Activated CD4-positive, alpha-beta T cell treated with anti-CD3 and anti-CD28 coated beads, Interleukin-2, amount 10 ng/mL, durations not matched to agents 7 days and 5 days (primary cell): ENCODE results near the gene SYT1. TPM values are rescaled to one million over a fixed set of nuclear protein-coding genes. Genes with fewer than 3 reads are reported as not detected.
"Not testable (repeated sequence)": the region's sequence is repeated elsewhere in the genome, so short reads cannot be mapped to it uniquely, and the experiment has no call there.

Experiments
- CTCF ChIA-PET: fragments of 350-600 bp; sonication (Branson Sonifier 250); formaldehyde crosslinking; loops from one replicate; lab custom pipeline; 2021; ENCODE audit warnings: antibody characterized with exemption; lab: Charles Lee
- POLR2A ChIA-PET: fragments of 350-600 bp; sonication (Branson Sonifier 250); formaldehyde crosslinking; loops from one replicate; lab custom pipeline; 2021; ENCODE audit warnings: antibody characterized with exemption; lab: Charles Lee
- DNase-seq: peaks from one replicate; pipeline ENCODE4 v3.0.0-alpha.2; 2020
- H3K27ac Mint-ChIP-seq: one replicate; pipeline ENCODE4 v1.8.0; 2021; ENCODE audit warnings: mild to moderate bottlenecking, moderate library complexity, mixed read lengths
- H3K27me3 Mint-ChIP-seq: one replicate; pipeline ENCODE4 v1.8.0; 2021; ENCODE audit warnings: mixed read lengths
- H3K36me3 Mint-ChIP-seq: one replicate; pipeline ENCODE4 v1.8.0; 2021; ENCODE audit warnings: low read depth, mixed read lengths
- H3K4me1 Mint-ChIP-seq: one replicate; pipeline ENCODE4 v1.8.0; 2021; ENCODE audit warnings: mixed read lengths
- H3K4me3 Mint-ChIP-seq: one replicate; pipeline ENCODE4 v1.8.0; 2021; ENCODE audit warnings: mild to moderate bottlenecking, moderate library complexity, mixed read lengths
- H3K9me3 Mint-ChIP-seq: one replicate; pipeline ENCODE4 v1.8.0; 2021; ENCODE audit warnings: mixed read lengths
- total RNA-seq, 2 experiments: library from RNA; stranded (reverse); gene quantifications; one replicate each; pipeline ENCODE4 v1.2.3, GENCODE V29; 2021

Gene SYT1
- total RNA-seq, 2 experiments from 2014 or later: not detected

DNA sequence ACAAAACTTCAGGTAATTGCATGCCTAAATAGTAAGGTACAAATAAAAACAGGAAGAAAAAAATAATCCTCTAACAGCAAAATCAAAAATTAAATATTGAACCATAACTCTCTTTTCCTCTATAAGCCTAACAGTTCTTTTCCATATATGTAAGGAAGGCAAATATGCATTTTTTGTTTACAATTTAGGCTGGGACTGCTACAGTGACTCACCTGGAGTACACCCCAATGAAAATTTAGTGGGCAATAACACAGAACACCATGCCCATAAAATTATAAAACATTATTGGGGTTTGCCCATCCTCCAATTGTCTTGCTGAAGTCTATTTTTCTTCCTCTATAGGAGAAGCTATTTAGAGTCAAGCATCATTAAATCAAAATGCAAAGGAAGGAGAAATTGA lies 549.2 kb downstream of the SYT1 start:
- no peaks in the 10 kb centered on the region for H3K36me3 Mint-ChIP-seq
- peaks cover 2% of the 10 kb centered on the region for H3K27me3 Mint-ChIP-seq
- DNase-seq: no peak
- no peak overlapping the region for H3K4me3 Mint-ChIP-seq
- ChIA-PET CTCF (no interaction called here), POLR2A (no interaction called here)
- H3K4me1 Mint-ChIP-seq: no peaks in the 10 kb centered on the region
- H3K9me3 Mint-ChIP-seq: no peaks in the 10 kb centered on the region
- H3K27ac Mint-ChIP-seq: no peak overlapping the region

DNA sequence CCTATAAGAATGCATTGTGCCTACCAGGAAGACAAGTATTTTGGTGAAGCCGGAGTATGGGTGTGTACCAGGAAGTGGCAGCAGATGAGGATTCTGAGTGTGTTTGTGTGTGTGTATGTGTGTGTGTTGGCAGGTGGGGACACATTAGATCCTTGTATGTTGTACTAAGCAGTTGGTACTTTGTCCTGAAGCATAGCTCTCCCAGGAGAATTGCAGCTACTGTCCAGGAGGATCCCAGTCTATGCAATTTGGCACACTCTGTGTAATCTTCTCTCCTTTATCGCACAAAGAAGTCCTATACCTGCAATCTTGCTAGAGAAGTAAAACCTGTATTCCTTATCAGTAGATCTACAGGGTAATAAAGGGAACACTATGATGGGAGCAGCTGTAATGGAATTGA lies 549.7 kb downstream of the SYT1 start:
- ChIA-PET CTCF (no interaction called here), POLR2A (no interaction called here)
- Mint-ChIP-seq H3K27ac (no peak overlapping the region), H3K4me3 (no peak overlapping the region), H3K27me3 (peaks cover 2% of the 10 kb centered on the region), H3K9me3 (no peaks in the 10 kb centered on the region), H3K4me1 (no peaks in the 10 kb centered on the region), H3K36me3 (no peaks in the 10 kb centered on the region)
- DNase-seq: no peak

DNA sequence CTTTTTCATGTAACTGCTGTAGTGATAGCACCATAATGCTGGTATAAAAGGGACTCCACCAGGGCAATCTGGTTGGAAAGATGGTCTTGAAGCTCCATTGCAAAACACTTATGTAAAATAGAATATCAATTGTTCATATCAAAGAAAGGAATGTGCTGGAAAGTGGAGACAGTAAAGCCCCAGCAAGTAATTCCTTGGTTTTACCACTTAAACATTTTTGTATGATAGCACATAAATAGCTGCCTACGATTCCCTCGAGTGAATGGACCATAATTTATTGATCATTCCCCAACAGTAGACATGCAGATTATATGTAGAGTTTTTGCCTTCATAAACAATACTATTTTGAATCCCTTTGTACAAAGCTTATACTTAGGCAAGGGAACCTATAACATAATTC lies 550.7 kb downstream of the SYT1 start:
- no peaks in the 10 kb centered on the region for H3K9me3 Mint-ChIP-seq
- H3K4me1 Mint-ChIP-seq: no peaks in the 10 kb centered on the region
- no peaks in the 10 kb centered on the region for H3K36me3 Mint-ChIP-seq
- H3K27ac Mint-ChIP-seq: no peak overlapping the region
- DNase-seq: no peak
- CTCF ChIA-PET: no interaction called here
- no peak overlapping the region for H3K4me3 Mint-ChIP-seq
- peaks cover 2% of the 10 kb centered on the region for H3K27me3 Mint-ChIP-seq
- POLR2A ChIA-PET: no interaction called here

DNA sequence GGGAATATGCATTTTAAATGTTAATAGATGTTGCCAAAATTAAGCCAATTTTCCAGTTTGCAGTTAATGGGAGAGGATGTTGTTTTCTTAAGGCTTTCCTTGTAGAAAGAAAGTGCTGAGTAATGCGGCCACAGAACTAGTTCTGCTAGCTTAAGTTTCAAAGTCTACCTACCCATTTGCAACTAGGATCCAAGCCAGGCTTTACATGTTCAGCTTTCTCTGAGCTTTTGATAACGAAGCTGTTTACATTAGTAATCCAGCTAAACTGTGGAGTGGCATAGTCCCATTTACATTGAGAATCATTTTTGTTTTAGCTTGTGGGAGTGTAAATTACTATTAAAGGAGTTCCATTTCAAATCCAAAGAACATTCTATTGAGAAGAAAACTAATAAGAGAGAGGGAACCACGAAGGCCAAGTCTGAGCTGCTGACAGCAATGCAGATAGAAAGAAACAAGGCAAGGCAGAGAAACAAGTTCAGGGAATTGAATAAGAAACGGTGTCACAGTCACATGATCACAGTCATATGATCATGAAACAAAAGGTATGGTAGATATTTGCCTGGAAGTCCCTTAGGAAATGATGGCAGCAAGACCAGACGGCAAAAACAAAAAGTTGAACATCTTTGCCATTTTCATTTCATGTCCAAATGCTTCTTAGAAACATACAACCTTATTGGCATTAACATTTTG lies 551.3 kb downstream of the SYT1 start:
- H3K27me3 Mint-ChIP-seq: peaks cover 2% of the 10 kb centered on the region
- no peak overlapping the region for H3K4me3 Mint-ChIP-seq
- CTCF ChIA-PET: no interaction called here
- no peaks in the 10 kb centered on the region for H3K36me3 Mint-ChIP-seq
- H3K27ac Mint-ChIP-seq: no peak overlapping the region
- no peak for DNase-seq
- POLR2A ChIA-PET: no interaction called here
- H3K4me1 Mint-ChIP-seq: no peaks in the 10 kb centered on the region
- no peaks in the 10 kb centered on the region for H3K9me3 Mint-ChIP-seq

DNA sequence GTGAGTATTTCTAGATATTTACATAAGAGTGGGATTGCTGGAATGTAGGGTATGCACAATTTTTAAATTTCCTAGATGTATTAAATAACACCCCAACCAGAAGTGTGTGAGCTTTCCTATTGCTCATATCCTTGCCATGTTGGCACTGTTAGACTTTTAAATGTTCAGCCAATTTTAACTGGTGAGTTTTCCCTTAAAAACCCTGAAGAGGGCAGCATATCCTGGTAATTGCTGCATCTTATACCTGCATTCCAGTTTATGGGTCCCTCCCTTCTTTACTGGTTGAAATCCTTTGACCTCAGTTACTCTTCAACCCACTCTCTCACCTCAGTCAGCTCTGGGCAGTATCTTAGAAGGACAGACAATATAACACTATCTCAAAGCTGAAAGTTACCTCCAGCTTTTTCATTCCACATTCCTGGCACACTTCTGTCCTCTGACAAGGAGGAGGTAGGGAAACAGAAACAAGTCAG lies 555.6 kb downstream of the SYT1 start:
- no peak for DNase-seq
- Mint-ChIP-seq H3K4me3 (no peak overlapping the region), H3K27me3 (peaks cover 2% of the 10 kb centered on the region), H3K36me3 (no peaks in the 10 kb centered on the region), H3K27ac (no peak overlapping the region), H3K9me3 (no peaks in the 10 kb centered on the region), H3K4me1 (no peaks in the 10 kb centered on the region)
- CTCF ChIA-PET: interaction anchor here (0.6 to 1.1 kb wide), 2 partner anchors 29 to 490 kb away, joined by 3 to 4 read pairs; no protein-coding TSS in a partner anchor
- POLR2A ChIA-PET: no interaction called here

DNA sequence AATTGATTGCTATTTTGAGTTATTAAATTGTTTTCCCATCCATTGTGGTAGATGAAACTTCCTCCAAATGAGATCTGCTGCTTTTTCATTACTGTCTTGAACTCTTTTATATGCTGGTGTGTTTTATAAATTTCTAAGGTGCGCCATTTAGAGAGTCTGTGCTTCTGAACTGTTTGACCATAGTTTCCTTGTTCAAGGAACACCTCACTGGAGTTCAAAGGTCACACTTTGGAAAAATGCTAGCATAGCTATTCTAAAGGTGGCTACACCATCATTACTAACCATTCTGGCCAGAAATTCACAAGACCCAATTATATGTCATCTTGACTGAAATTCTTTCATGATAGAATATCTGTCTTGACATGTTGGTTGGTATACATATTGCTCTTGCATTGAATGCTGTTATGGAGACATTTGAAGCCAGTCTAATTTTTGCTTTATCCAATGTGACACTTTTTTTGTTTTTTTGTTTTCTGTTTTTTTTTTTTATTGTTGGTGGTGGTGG lies 556.7 kb downstream of the SYT1 start:
- H3K4me1 Mint-ChIP-seq: no peaks in the 10 kb centered on the region
- no peaks in the 10 kb centered on the region for H3K27me3 Mint-ChIP-seq
- CTCF ChIA-PET: no interaction called here
- DNase-seq: no peak
- POLR2A ChIA-PET: no interaction called here
- no peaks in the 10 kb centered on the region for H3K9me3 Mint-ChIP-seq
- no peak overlapping the region for H3K27ac Mint-ChIP-seq
- H3K36me3 Mint-ChIP-seq: no peaks in the 10 kb centered on the region
- H3K4me3 Mint-ChIP-seq: no peak overlapping the region

DNA sequence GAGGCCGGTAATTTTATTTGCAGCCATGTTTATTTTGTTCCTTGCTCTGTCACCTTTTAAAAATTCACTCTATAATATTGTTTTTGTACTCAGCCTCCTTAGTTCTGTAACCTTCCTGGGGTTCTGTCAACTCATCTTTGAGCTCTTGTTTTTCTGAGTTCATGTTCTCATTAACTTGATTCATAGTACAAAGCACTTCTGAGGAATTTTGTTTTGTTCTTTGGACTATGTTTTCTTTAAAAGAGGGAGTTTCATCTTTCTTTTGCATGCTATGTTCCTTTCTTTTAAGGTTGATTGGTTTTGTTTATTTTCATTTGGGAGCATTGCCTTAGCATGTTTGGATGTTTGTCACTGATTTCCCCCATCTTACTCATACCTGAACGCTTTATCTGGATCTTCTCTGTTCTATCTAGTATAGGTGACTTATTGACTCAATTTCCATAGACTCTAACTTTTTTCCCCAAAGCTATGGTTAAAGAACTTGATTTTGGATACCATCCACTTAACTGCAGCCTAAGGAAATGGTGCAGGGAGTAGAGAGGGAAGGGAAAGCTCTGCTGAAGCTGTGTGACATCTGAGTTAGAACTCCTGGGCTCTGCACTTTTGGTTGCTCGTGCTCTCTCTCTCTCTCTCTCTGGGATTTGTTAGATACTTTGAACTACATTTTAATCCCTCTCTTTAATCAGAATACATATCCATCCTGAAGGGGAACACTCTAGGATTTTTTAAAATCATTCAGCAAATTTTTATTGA lies 557.7 kb downstream of the SYT1 start:
- CTCF ChIA-PET: no interaction called here
- POLR2A ChIA-PET: no interaction called here

DNA sequence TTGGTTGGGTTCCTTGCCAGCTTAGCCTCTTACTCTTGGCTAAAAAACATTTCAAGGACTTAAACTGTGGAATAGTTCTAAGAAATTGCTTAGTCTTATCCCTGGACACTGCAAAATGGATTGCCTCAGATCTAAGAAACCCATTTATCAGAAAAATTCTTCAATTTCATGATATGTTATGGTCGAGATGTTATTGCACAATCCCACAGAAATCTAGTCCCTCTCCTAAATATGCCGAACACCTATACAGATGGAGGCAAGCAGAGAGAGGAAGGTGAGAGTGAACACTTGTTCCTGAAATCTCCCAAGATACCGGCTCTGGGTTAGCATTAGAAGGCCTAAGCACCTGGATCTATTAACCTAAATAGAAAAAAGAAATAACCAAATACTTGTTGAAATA lies 559.0 kb downstream of the SYT1 start:
- Mint-ChIP-seq H3K9me3 (no peaks in the 10 kb centered on the region), H3K27ac (no peak overlapping the region), H3K4me1 (no peaks in the 10 kb centered on the region), H3K27me3 (no peaks in the 10 kb centered on the region), H3K4me3 (no peak overlapping the region), H3K36me3 (no peaks in the 10 kb centered on the region)
- POLR2A ChIA-PET: no interaction called here
- CTCF ChIA-PET: no interaction called here
- no peak for DNase-seq

More for the DNA sequence above, 557.7 kb downstream of the SYT1 start:
- H3K4me1 Mint-ChIP-seq: no peaks in the 10 kb centered on the region
- H3K36me3 Mint-ChIP-seq: no peaks in the 10 kb centered on the region
- no peaks in the 10 kb centered on the region for H3K9me3 Mint-ChIP-seq
- DNase-seq: no peak
- H3K4me3 Mint-ChIP-seq: no peak overlapping the region
- H3K27me3 Mint-ChIP-seq: no peaks in the 10 kb centered on the region
- no peak overlapping the region for H3K27ac Mint-ChIP-seq

DNA sequence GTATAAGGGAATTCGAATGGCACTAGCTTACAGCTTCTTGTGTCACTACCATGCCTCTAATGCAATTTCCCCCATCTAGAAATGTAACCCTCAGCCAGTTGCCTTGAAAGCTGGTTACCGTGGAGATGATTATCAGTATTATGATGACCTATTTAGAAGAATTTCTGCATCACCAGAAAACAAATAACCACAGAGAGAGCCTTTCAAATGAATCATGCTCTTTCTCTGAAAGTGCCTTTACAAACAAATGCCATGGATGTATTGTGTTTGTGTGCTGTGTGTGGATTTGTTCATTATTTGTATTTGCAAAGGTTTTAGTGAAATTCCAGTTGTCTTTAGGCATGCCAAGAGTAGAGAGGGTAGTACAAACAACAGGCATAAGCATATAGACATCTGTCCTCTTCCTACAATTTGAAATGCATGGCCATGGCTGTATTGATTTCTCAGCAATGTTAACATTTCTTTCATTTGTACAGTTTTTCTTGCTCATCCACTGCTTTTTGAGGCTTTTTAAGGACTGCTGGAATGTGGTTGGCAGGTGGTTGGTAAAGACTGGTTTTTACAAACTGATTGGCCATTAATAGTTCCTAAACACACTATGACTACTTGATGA lies 559.6 kb downstream of the SYT1 start:
- H3K9me3 Mint-ChIP-seq: no peaks in the 10 kb centered on the region
- DNase-seq: no peak
- no peak overlapping the region for H3K4me3 Mint-ChIP-seq
- H3K27me3 Mint-ChIP-seq: no peaks in the 10 kb centered on the region
- no peak overlapping the region for H3K27ac Mint-ChIP-seq
- no peaks in the 10 kb centered on the region for H3K4me1 Mint-ChIP-seq
- ChIA-PET CTCF (no interaction called here), POLR2A (no interaction called here)
- H3K36me3 Mint-ChIP-seq: no peaks in the 10 kb centered on the region

DNA sequence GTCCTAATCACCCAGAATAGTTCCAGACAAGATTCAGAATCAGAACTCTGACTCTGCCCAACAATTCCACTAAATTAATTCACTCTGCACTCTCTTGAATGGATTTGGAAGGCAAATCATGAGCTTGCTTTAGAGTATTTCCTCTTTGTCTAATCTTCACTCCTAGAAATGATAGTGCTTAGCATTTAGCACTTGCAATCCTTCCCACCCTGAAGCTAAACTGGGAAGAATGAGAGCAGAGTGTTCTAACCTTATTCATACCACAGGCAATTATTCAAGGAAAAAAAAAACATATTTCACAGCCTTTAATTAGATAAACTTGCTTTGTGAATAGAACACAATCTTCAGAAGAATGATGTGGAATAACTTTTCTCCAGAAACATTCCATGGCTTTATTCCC lies 561.5 kb downstream of the SYT1 start:
- H3K27me3 Mint-ChIP-seq: no peaks in the 10 kb centered on the region
- H3K4me1 Mint-ChIP-seq: no peaks in the 10 kb centered on the region
- H3K4me3 Mint-ChIP-seq: no peak overlapping the region
- POLR2A ChIA-PET: interaction anchor here (0.6 kb wide), 1 partner anchor 99 kb away, joined by 3 read pairs; no protein-coding TSS in a partner anchor
- CTCF ChIA-PET: interaction anchor here (0.6 kb wide), 1 partner anchor 1164 kb away, joined by 4 read pairs; no protein-coding TSS in a partner anchor
- H3K9me3 Mint-ChIP-seq: no peaks in the 10 kb centered on the region
- no peak for DNase-seq
- no peak overlapping the region for H3K27ac Mint-ChIP-seq
- no peaks in the 10 kb centered on the region for H3K36me3 Mint-ChIP-seq

DNA sequence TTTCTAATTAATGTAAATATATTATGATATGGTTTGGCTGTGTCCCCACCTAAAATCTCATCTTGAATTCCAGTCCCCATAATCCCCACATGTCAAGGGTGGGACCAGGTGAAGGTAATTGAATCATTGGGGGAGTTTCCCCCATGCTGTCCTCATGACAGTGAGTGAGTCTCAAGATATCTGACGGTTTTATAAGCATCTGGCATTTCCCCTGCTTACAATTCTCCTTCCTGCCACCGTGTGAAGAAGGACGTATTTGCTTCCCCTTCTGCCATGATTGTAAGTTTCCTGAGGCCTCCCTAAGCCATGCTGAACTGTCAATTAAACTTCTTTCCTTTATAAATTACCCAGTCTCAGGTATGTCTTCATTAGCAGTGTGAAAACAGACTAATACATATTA lies 562.2 kb downstream of the SYT1 start:
- POLR2A ChIA-PET: interaction anchor here (0.6 kb wide), 1 partner anchor 1493 kb away, joined by 3 read pairs; no protein-coding TSS in a partner anchor
- H3K27me3 Mint-ChIP-seq, DNase-seq, H3K36me3 Mint-ChIP-seq, H3K9me3 Mint-ChIP-seq, H3K27ac Mint-ChIP-seq, H3K4me1 Mint-ChIP-seq, H3K4me3 Mint-ChIP-seq: not testable (repeated sequence)
- CTCF ChIA-PET: interaction anchor here (0.6 kb wide), 1 partner anchor 340 kb away, joined by 3 read pairs; no protein-coding TSS in a partner anchor

DNA sequence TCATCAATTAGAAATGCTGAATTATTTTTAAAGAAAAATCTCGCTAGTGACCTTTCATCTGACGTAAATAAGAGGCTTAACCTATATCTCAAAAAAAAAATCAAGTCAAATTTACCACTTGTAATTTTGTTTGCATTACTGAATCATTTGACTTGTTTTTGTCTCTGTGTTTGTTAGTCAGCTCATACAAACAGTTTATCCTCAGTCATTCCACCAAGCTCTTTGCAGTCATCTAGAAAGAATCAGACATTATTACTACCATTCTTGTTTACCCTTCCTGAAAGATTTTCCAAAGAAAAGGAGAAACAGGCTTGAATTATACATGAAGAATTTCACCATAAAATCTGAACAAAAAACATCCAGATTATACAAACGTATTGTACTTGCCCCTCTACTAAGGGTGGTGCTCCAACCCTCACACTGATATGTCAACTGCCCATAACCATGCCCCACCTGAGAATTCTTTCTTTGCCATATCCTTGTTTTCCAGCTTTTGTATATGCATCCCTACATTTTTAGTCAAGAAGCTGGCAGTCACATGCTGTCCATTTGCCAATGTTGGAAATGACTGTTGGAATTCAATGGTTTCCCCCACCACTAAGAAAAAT lies 569.0 kb downstream of the SYT1 start:
- ChIA-PET CTCF (interaction anchor here (0.7 kb wide), 1 partner anchor 120 kb away, joined by 3 read pairs; no protein-coding TSS in a partner anchor), POLR2A (no interaction called here)
- no peaks in the 10 kb centered on the region for H3K27me3 Mint-ChIP-seq
- H3K4me3 Mint-ChIP-seq: no peak overlapping the region
- DNase-seq: no peak
- H3K36me3 Mint-ChIP-seq: no peaks in the 10 kb centered on the region
- no peaks in the 10 kb centered on the region for H3K4me1 Mint-ChIP-seq
- no peaks in the 10 kb centered on the region for H3K9me3 Mint-ChIP-seq
- H3K27ac Mint-ChIP-seq: no peak overlapping the region
